ENCODE measurements around the gene ADPRHL1.

DNA sequence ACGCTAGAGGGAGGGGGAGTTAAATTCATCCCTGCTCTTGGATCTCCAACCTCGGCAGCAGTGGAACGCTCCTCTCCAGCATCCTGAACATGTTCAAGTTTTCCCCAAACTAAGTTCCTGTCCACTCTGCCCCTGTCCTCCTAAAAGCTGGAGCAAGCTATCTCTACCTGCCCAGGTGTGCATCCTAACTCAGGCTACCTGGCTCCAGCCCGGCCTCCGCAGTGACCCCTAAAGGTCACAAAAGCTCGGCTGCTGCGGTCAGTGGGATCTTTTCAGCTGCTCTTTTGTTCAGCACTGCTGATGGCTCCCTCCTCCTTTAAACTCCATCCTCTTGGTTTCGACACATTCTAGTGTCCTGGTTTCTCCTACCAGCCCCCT is 35.9 kb upstream of the ADPRHL1 start:
- TF ChIP-seq, protein P1, sequence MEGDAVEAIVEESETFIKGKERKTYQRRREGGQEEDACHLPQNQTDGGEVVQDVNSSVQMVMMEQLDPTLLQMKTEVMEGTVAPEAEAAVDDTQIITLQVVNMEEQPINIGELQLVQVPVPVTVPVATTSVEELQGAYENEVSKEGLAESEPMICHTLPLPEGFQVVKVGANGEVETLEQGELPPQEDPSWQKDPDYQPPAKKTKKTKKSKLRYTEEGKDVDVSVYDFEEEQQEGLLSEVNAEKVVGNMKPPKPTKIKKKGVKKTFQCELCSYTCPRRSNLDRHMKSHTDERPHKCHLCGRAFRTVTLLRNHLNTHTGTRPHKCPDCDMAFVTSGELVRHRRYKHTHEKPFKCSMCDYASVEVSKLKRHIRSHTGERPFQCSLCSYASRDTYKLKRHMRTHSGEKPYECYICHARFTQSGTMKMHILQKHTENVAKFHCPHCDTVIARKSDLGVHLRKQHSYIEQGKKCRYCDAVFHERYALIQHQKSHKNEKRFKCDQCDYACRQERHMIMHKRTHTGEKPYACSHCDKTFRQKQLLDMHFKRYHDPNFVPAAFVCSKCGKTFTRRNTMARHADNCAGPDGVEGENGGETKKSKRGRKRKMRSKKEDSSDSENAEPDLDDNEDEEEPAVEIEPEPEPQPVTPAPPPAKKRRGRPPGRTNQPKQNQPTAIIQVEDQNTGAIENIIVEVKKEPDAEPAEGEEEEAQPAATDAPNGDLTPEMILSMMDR (conservative IDR thresholded peaks at IDR 0.05 in 1 of 2, IDR thresholded peaks at IDR 0.05 in 1 of 2; ENCODE audit: low read depth in 1 of 2, low read length in 2 of 2), result peak in 1 of 2 donors; percentile 1
- TF ChIP-seq EZH2 (IDR thresholded peaks at IDR 0.05; ENCODE audit: low read length, missing control alignments), result no peak

Measured in fibroblast of lung (primary cell).